Aorta (tissue), 5 donors: Measurements from ENCODE around the gene KCNQ1. TPM values are rescaled to one million over a fixed set of nuclear protein-coding genes. Genes with fewer than 3 reads are reported as not detected.
A peak's percentile ranks its signal among the peaks of the same experiment; 100 is the strongest.

ENCODE experiments used
- ATAC-seq: fragments of 200-7000 bp; cut with Tn5 transposase; one replicate; pipeline ENCODE4 v1.9.1; 2022; ENCODE audit warnings: moderate library complexity; ENCODE audit not compliant: low FRiP score
- DNase-seq, 2 donors: peaks; one replicate each; pipeline ENCODE4 v3.0.0-alpha.2; 2020
- H3K27ac ChIP-seq, 2 donors: one replicate each; pipeline ENCODE4 v1.5.1; 2013; ENCODE audit warnings: low read length in 2 of 2, mild to moderate bottlenecking in 2 of 2, moderate library complexity in 2 of 2, control low read depth in 1 of 2, inconsistent platforms in 1 of 2, low read depth in 1 of 2
- H3K27me3 ChIP-seq, 2 donors: one replicate each; pipeline ENCODE4 v1.6.1; 2013; ENCODE audit warnings: control low read depth in 1 of 2, low read length in 1 of 2, mild to moderate bottlenecking in 1 of 2, moderate library complexity in 1 of 2; ENCODE audit not compliant: insufficient read depth in 2 of 2, control insufficient read depth in 1 of 2
- H3K36me3 ChIP-seq, 2 donors: one replicate each; pipeline ENCODE4 v1.6.1; 2013; ENCODE audit warnings: control low read depth in 1 of 2, low read length in 1 of 2, mild to moderate bottlenecking in 1 of 2; ENCODE audit not compliant: insufficient read depth in 2 of 2, control insufficient read depth in 1 of 2
- H3K4me1 ChIP-seq, 2 donors: one replicate each; pipeline ENCODE4 v1.6.1; 2013; ENCODE audit warnings: low read length in 2 of 2, control low read depth in 1 of 2, mild to moderate bottlenecking in 1 of 2, moderate library complexity in 1 of 2; ENCODE audit not compliant: insufficient read depth in 2 of 2, control insufficient read depth in 1 of 2
- H3K4me3 ChIP-seq, 2 donors: one replicate each; pipeline ENCODE4 v1.5.1; 2013; ENCODE audit warnings: low read length in 2 of 2, control low read depth in 1 of 2, mild to moderate bottlenecking in 1 of 2
- H3K9me3 ChIP-seq: one replicate; pipeline ENCODE4 v1.6.1; 2013; ENCODE audit warnings: mild to moderate bottlenecking, low read length; ENCODE audit not compliant: control insufficient read depth
- WGBS, 2 donors: extraction: QIAGEN DNeasy Blood & Tissue Kit; methylation state at CpG; one replicate each; pipeline ENCODE4 v1.1.7; 2013; 5-methylcytosine and 5-hydroxymethylcytosine counted together
- intact Hi-C, 2 donors: fragments of 100-400 bp; cut with DNase I; formaldehyde crosslinking; loops; one replicate each; pipeline versions ENCODE4 v1.14.2 to v1.15.0; 2022
- polyA plus RNA-seq, 2 donors: library from polyadenylated mRNA; stranded (reverse); fragments of 200-250 nt; gene quantifications; one replicate each; pipeline ENCODE4 v1.2.3, GENCODE V29; 2013
- total RNA-seq, 2 donors: library from RNA; stranded (reverse); fragmentation: NEBNext Ultra II Directional; extraction: Animal tissue kit (Norgen Biotek cat#: 25700); gene quantifications; one replicate each; pipeline ENCODE4 v1.2.1, GENCODE V29; 2021
- donor health status: healthy with polysubstance abuse.
- donor health status: Bipolar disorder and iron deficiency.
- donor health status: DM: no; HTN: no; CAD: no.
- donor health status: DM: no; HTN: no; CAD: no.
- donor health status: DM: yes; HTN: yes; CAD: no.

The KCNQ1 gene
- total and polyA plus RNA-seq, 4 donors = 0.67 to 11.5 (median 5.8) TPM

- no peaks in the 10 kb centered on the region for H3K36me3 ChIP-seq
- no peaks in the 10 kb centered on the region for H3K27me3 ChIP-seq
- DNase-seq = no peak
- no peaks in the 10 kb centered on the region for H3K4me1 ChIP-seq
- WGBS, 2 donors = 96 to 97% methylated on average over 2 of the region's 2 CpGs
- H3K9me3 ChIP-seq = peaks cover 11% of the 10 kb centered on the region
- ATAC-seq = no peak
- no peak overlapping the region for H3K27ac ChIP-seq
- no peak overlapping the region for H3K4me3 ChIP-seq
- intact Hi-C loops = no loop called here
These were observed 215.6 kb downstream of the KCNQ1 start for GRCh38 chr11:2660357-2660939.

GRCh38 chr11:2661173-2662023 is 216.6 kb downstream of the KCNQ1 start:
- intact Hi-C loops = no loop called here
- H3K27ac ChIP-seq = no peak overlapping the region
- H3K9me3 ChIP-seq = peaks cover 8% of the 10 kb centered on the region
- H3K27me3 ChIP-seq = no peaks in the 10 kb centered on the region
- no peak for ATAC-seq
- H3K4me1 ChIP-seq = no peaks in the 10 kb centered on the region
- DNase-seq = no peak
- no peak overlapping the region for H3K4me3 ChIP-seq
- no peaks in the 10 kb centered on the region for H3K36me3 ChIP-seq
- WGBS, 2 donors = 95 to 99% methylated on average over 4 of the region's 4 CpGs

- intact Hi-C loops = no loop called here
- Histone ChIP-seq H3K4me1 (no peaks in the 10 kb centered on the region), H3K9me3 (peaks cover 6% of the 10 kb centered on the region), H3K36me3 (no peaks in the 10 kb centered on the region), H3K27me3 (no peaks in the 10 kb centered on the region), H3K27ac (no peak overlapping the region), H3K4me3 (no peak overlapping the region)
- WGBS, 2 donors = 96 to 98% methylated on average over 5 of the region's 5 CpGs
- ATAC-seq (no peak), DNase-seq (no peak)
These were observed 217.2 kb downstream of the KCNQ1 start for GRCh38 chr11:2662024-2662312.

DNA sequence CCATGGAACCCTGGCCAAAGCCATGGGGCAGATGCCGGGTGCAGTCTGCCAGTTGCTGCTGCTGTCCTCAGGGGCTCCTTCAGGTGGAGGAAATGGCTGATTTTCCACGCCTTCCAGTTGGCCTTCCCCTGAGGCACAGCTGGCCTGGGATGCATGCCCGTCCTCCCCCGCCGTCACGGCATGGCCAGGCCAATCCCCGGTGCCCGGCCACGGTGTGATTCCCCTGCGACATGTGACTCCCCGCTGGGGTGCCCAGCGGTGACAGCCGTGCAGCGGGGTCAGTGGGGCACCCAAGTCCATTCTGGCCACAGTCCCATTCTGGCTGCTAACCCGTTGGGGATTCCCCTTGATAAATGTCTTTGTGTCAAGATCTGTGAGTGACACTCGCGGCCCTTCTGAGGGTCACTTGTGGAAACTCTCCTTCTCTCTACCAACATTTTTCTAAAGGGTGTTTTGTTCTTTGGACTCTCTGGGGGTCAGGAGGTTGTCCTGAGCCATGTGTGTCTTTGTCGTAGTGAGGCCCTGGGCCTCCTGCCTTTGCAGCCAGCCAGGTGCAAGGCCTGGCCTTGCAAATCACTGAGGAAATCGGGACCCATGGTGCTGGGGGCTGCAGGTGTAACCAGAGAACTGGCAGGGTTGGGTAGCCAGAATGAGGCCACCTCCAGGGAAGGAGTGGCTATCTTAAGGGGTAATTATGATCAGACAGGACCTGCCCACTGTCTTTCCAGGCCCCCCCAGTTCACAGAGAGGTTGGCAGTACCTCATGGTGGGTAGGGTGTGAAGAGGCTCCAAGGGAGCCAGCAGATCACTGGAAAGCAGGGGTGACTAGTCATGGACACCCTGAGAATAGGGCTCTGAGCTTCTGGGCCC is 217.9 kb downstream of the KCNQ1 start:
- intact Hi-C loops = no loop called here
- Histone ChIP-seq H3K27me3 (no peaks in the 10 kb centered on the region), H3K27ac (no peak overlapping the region), H3K9me3 (peaks cover 6% of the 10 kb centered on the region), H3K36me3 (no peaks in the 10 kb centered on the region), H3K4me3 (no peak overlapping the region), H3K4me1 (no peaks in the 10 kb centered on the region)
- 95 to 98% methylated on average over 19 of the region's 19 CpGs for WGBS, 2 donors
- DNase-seq (peak in 1 of 2 donors; percentile 68), ATAC-seq (no peak)

DNA sequence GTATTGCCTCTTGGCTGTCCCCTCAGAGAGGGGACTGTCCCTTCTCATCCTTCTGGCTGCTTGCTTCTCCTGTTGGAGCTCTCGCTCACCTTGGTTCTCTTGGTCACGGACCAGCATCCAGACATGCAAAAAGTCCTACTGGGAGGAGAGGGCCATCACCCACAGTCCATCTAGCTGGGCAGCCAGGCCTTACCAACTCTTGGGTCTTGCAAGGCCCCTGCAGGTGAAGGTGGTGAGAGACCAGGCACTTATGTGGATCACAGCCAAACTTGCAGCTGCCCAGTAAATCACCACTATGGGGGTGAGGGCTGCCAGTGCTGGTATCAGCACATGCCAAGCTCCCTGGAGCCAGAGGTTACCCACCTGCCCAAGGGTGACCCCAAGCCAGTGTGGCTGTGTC is 218.7 kb downstream of the KCNQ1 start:
- no peak overlapping the region for H3K4me3 ChIP-seq
- no peaks in the 10 kb centered on the region for H3K36me3 ChIP-seq
- no peak overlapping the region for H3K27ac ChIP-seq
- intact Hi-C loops = no loop called here
- no peaks in the 10 kb centered on the region for H3K4me1 ChIP-seq
- H3K27me3 ChIP-seq = no peaks in the 10 kb centered on the region
- H3K9me3 ChIP-seq = peaks cover 6% of the 10 kb centered on the region
- ATAC-seq = no peak
- 97 to 100% methylated on average over 2 of the region's 2 CpGs for WGBS, 2 donors
- DNase-seq = no peak

DNA sequence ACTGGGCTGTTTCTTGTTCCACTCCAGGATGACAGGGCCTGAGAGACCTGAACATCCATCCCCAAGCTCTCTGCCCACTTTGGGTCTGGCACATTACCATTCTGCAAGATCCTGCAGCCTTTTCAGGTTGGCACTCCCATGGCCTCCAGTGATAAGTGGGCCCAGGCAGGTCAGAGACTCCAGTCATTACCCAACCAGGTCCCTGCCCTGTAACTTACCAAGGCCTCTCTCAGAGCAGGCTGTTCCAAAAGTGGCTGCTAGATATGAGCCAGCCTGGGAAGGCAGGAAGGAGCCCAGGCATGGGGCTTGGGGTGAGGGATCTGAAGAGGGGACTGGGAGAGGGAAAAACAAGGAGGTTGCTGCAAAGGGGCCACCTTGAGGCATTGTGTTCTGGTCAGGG is 219.1 kb downstream of the KCNQ1 start:
- intact Hi-C loops = no loop called here
- no peaks in the 10 kb centered on the region for H3K36me3 ChIP-seq
- DNase-seq (no peak), ATAC-seq (no peak)
- no peak overlapping the region for H3K27ac ChIP-seq
- H3K9me3 ChIP-seq = peaks cover 6% of the 10 kb centered on the region
- H3K4me1 ChIP-seq = no peaks in the 10 kb centered on the region
- H3K27me3 ChIP-seq = no peaks in the 10 kb centered on the region
- H3K4me3 ChIP-seq = no peak overlapping the region

DNA sequence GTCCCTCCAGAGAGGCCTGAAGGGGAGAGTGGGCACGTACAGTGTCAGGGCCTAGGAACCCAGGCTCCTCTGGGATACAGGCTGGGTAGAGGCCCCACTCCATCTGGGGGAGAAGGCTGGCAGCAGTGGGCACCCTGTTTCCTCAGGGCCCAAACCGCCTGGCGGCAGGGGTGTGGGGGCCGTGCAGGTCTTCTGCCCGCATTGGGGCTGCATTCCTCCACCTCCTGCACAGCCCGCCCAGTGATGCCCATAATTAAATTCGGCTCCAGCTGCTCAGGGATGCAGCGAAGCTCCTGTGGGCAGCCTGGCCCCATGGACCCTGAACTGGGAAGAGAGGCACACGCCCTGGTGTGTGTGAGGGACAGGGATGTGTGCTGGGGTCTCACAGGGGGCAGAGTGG is 219.6 kb downstream of the KCNQ1 start:
- H3K36me3 ChIP-seq = no peaks in the 10 kb centered on the region
- H3K4me1 ChIP-seq = no peaks in the 10 kb centered on the region
- intact Hi-C loops = no loop called here
- peaks cover 6% of the 10 kb centered on the region for H3K9me3 ChIP-seq
- DNase-seq (no peak), ATAC-seq (no peak)
- WGBS, 2 donors = 86 to 91% methylated on average over 9 of the region's 9 CpGs
- no peak overlapping the region for H3K27ac ChIP-seq
- no peak overlapping the region for H3K4me3 ChIP-seq
- no peaks in the 10 kb centered on the region for H3K27me3 ChIP-seq

DNA sequence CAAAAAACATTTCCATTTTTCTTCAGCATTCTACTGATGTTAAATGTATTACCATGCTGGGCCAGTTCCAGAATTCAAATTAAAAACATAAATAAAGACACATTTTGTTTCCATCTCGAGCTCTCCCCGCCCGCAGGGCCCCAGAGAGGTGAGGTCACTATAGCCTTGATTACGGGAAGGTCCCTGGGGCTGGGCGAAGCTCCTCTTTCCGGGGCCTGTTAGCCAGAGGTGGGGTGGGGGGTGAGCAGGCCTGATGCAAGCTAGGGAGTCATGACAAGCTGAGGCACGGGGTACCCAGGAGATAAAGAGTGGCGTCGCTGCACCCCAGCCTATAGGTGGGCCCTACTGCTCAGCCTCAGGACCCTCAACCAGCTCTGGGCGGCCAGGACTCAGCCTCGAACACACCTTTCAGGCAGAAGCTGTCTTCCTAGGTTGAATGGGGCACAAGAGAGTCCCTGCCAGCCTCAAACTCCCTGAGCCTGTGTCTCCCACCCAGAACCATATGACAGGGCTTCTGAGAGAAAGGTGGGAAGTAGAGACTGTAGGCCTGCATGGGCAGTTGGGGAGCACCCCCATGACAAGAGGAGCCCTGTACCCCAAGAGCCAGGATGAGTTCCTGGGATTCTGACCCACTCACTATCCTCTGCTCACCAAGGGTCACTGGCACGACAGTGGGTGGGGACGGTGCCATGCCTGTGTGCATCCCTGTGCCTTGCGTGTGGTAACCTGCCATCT is 220.2 kb downstream of the KCNQ1 start:
- H3K27me3 ChIP-seq = no peaks in the 10 kb centered on the region

More for the DNA sequence above, 220.2 kb downstream of the KCNQ1 start:
- Histone ChIP-seq H3K4me3 (no peak overlapping the region), H3K4me1 (no peaks in the 10 kb centered on the region), H3K36me3 (no peaks in the 10 kb centered on the region), H3K9me3 (peaks cover 6% of the 10 kb centered on the region), H3K27ac (no peak overlapping the region)
- DNase-seq (no peak), ATAC-seq (no peak)
- WGBS, 2 donors = 96 to 97% methylated on average over 14 of the region's 14 CpGs
- intact Hi-C loops = no loop called here
